HG03064 (cell line): ENCODE measurements around the gene CDH4.

Experiments used
- ATAC-seq: cut with Tn5 transposase; IDR thresholded peaks from one replicate; pipeline ENCODE4 v1.9.1; 2021; ENCODE audit warnings: low read depth; ENCODE audit not compliant: unreplicated experiment

Gene CDH4

DNA sequence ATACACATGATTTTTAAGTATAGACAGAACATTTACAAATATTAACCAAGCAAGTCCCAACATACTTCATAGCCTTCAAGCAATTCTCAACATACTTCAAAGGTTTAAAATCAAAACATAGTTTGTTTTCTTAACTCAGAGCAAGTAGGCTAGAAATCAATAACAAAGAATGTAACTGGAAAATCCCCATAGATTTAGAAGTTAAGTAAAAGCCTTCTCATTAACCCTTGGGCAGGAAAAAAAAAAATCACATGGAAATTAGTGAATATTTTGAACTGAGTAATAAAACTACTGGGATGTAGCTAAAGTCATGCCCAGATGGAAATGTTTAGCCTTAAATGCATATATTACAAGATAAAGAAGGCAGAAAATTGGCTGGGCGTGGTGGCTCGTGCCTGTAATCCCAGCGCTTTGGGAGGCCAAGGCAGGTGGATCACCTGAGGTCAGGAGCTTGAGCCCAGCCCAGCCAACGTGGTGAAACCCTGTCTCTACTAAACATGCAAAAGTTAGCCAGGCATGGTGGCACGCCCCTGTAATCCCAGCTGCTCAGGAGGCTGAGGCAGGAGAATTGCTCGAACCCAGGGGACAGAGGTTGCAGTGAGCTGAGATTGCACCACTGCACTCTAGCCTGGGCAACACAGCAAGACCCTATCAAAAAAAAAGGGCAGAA is 497.5 kb downstream of the CDH4 start:
- ATAC-seq, result no peak

DNA sequence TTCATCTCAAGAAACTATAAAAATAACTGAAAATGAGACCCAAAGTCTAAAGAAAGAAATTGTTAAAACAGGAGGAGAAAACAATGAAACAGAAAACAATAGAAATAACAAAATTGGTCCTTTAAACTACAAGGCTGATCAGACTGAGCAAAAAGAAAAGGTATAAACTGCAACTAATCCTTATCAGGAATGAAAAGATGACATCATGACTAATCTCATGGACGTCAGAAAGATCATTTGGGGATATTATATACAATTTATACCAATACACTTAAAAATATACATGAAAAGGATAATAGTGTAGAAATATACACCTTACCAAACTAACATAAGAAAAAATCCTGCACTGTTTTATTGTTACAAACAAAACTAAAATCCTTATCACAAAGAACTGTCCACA is 498.0 kb downstream of the CDH4 start:
- no peak for ATAC-seq

DNA sequence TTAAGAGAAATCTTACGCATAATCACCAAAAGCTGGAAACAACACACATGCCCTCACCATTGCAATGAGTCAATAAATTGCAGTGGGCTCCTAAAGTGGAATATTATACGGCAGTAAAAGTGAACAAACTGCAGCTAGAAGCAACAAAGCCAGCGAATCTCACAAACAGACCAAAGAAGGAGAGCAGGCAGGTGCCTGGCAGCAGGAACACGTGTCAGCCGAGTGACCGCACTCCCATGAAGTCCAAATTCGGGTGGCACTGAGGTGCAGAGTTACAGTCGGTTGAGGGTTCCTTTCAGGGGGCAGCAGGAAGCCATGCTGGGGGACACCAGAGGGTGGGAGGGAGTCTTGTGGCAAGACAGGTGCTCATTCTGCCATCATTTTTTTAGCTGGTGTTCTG is 500.5 kb downstream of the CDH4 start:
- no peak for ATAC-seq

DNA sequence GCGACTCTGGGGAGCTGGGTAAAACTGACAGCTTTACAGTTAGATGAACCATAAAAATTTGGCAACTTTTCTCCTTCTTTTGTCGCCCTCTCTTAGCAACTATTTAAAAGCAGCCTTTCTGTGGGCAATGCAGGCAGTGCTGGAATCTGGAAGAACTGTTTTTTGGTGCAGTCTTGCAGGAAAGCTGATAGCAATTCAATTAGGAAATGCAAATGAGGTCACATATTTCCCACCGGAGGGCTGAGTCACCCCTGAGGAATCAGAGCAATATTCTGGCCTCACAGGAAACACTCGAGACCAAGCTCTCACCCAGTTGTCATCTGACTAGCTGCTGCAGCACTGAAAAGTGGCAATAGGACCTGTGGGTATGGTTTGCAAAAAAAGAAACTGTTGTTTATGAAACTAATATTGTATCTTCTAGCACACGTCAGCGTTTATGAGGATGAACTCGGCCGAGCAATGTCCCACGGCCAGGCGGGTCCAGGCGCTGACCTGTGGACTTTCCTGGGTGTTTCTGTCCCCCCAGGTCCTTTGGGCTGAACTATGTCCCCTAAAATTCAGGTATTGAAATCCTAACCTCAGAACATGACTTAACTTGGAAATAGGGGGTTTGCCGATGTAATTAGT is 501.4 kb downstream of the CDH4 start:
- no peak for ATAC-seq

DNA sequence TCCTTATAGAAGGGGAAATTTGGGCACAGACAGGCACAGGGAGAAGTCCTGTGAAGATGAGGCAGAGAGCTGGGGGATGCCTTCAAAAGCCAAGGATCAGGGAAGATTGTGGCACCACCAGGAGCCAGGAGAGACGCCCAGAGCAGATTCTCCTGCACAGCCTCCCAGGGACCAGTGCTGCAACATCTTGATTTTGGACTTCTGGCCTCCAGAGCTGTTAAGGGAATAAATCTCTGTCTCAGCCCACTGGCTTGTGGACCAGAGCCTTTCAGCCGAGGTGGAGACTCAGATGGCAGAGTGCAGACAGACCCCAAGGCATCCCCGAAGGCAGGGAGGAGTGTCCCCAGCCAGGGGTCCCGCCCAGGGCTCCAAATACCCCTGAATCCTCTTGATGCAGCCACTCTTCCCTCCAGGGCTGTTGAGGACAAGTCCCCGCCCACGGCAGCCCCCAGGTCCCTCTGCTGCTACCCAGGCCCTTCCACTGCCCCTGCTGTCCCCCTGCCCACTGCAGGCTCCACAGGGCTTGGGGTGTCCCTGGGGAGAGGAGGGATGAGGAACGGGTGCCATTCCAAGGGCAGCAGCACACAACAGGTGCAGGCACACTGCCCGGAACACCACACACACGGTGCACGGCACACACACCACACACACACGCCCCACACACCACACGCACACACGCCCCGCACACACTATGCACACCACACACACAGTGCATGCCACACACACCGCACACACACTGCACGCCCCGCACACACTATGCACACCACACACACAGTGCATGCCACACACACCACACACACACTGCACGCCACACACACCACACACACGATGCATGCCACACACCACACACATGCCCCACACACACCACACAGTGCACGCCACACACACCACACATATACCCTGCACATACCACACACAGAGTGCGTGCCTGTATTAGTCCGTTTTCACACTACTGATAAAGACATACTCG is 502.2 kb downstream of the CDH4 start:
- ATAC-seq, result no peak

DNA sequence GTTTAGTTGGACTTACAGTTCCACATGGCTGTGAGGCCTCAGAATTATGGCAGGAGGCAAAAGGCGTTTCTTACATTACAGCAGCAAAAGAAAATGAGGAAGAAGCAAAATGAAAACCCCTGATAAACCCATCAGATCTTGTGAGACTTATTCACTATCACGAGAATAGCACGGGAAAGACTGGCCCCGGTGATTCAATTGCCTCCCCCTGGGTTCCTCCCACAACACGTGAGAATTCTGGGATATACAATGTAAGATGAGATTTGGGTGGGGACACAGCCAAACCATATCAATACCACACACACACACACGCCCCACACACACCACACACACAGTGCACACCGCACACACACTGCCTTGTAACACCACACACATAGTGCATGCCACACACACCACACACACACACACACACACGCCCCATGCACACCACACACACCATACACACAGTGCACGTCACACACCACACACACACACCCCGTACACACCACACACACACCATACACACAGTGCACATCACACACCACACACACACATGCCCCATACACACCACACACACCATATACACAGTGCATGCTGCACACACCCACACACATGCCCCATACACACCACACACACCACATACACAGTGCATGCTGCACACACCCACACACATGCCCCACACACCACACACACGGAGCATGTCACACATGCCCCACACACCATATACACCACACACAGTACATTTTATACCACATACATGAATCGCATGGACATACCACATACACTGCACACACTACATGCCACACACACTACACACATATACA is 503.1 kb downstream of the CDH4 start:
- no peak for ATAC-seq

DNA sequence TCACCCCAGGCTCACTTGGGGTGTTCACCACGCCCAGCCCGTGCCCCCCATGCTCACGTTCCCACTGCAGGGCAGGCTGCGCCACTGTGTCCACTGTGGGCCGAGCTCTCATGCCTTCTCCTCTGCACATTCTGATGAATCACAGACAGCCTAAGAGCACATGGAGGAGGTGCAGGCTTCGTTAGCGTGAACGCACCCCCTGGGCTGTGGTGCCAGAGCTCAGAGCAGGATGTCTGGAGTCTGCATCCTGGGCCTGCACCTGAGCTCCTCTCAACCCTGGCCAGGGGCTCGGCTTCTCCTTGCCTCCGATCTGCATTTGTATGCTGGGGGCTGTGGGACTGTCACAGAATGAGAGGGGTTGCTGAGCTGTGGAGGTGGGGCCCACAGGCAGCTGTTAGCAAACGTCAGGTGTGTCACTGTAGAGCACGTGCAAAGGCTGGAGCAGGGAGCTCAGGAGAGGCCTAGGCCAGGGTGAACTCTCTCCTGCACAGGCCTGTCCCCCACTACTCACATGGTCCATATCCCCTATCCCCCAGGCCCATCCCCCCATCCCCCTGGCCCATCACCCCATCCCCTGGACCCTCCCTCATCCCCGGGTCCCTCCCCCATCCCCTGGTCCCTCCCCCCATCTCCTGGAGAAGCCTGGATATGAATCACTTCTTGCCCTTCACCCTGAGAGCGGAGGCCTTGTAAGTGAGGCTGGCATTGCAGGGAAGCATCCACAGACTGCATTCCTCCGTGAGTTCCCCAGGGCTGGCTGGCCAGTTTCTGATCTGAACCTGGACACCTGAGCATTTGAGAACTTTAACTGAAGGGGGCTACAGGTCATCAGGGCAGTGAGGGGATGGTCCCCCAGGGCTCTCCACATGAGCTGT is 504.1 kb downstream of the CDH4 start:
- no peak for ATAC-seq

DNA sequence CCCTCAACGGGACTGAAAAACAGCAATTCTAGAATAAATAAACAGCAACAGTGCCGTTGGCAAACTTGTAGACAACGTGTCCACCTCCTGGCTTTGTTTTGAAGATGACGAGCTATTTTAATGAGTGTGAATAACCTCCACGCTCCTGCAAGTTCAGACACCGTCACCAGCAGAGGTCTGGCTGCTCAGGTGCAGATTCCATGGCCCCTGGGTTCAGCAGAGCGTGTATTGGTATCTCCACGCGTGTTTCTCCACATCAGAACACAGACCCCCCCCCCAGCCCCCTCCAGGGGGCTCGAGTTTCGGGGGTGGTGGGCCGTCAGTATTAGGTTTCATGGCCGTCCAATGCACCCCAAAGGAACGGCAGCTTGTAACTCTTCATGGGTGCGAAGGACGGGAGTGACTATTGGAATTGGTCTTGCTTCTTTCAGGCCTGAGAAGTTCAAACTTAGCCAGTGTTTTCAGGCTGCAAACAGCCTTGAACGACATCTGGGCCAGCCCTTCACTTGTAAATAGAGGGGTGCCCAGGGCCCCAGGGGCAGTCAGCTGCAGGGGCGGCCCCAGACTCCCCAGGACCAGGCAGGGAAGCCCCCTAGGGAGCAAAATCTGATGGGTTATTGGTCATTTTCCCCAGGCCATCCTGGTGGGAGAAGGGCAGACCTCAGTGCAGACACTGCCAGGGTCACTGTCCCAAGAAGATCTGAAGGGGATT is 505.1 kb downstream of the CDH4 start:
- ATAC-seq, result no peak

DNA sequence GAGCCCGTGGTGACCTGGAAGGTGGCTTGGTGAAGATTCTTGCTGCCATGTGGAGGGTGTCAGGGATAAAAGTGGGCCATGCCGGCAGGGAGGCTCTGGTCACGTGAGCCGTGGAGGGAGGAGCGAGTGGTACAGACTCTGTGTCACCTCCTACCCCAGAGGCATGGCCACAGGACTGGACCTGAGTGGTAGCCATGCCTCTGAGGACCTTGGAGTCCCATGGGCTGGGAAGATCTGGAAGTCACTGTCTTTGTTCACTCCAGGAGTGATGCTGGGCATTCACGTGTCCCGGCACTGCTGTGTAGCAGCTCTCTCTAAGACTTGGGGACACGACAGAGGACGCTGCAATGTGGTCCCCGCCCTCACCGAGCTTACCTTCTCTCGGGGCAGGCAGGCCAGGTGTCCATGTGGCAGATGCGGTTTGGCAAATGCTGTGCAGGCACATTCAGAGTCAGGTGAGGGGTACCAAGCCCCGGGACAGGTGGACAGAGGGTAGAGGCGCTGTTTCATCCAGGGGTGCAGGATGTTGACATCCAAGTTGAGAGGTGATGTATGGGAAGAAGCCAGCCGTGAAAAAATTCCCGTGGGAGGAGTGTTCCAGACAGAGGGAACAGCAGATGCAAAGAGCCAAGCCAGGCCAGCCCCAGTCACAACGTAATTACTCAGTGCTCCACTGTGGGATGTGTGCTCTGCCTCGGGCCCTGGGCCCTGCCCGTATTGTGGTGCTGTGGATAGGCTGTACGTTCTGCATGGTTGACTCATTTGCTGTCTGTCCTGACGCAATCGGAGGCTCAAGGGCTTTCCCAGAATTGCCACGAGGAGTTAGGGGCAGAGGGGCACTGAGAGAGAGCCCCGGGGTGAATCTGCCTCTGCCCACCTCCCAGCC is 505.9 kb downstream of the CDH4 start:
- ATAC-seq, result no peak

DNA sequence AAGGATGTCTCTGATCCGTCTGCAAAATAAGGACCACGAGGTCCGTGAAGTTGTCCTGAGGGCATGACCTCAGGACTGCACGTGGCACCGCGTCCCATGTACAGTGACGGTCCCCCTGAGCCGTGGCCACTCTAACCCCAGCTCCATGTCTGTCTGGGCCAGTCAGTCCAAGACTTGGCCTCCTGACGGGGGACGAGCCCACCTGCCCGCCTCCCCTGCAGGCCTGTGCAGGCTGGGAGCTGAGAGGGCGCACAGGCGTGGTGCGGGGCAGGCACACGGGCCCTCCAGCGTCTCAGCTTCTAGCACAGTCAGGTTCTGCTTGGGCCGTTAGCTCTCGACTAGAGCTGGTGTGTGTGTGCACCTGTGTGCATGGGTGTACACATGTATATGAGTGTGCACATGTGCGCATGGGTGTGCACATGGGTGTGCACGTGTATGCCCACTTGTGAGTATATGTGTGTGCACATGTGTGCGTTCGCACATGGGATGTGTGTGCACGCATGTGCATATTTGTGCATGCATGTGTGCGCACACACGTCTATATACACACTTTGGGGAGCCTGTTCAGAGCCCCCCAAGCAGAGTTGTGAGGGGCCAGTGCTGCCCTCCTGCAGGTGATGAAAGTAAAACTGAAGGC is 506.6 kb downstream of the CDH4 start:
- no peak for ATAC-seq

DNA sequence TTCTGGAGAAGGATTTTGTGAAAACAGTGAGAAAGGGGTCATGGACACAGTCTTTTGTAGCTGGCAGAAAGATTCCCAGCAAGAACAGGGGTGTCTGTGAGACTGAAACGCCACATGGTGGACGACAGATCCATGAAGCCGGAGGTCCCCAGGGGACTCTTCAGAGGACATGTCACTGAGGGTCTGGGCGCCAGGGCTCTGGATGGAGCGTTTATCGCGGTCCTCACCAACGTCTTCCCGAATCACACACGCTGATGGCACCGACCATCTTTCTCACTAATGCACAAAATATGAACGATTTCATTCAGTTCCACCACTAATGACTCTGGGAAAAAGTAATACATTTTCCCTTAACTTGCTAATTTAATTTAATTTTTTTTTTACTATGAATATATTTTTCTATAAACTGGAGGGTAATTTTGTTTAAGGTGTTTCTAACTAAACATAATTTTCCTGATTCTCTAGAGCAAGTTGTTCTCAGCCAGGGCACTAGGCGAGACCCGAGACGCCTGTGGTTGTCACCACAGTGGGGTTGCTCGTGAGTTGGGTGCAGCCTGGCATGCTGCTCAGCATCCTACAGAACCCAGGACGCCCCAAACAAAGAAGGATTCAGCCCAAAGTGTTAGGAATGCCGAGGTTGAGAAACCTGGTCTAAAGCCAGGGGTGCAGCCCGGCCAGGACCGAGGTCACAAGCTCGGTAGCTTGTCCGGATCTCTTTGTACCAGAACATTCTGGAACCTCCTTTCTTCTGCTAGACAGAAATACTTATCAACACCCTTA is 507.4 kb downstream of the CDH4 start:
- no peak for ATAC-seq

DNA sequence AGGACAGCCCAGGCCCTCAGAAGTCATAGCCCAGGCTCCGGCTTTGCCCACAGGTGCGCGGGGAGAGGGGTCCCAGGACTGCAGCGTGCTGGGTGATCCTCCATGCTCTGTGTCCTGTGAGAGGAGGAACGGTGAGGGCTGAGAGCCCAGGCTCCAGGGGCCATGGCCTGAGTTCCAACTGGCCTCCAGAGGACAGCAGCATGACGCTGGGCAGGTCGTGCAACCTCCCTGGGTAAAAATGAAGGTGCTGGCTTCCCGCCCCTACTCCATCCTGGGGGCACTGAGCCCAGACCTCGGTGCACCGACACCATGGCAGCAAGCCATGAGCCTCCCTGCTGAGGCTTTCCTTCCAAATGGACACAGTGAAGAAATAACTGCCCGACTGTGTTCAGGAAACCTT is 508.3 kb downstream of the CDH4 start:
- no peak for ATAC-seq

DNA sequence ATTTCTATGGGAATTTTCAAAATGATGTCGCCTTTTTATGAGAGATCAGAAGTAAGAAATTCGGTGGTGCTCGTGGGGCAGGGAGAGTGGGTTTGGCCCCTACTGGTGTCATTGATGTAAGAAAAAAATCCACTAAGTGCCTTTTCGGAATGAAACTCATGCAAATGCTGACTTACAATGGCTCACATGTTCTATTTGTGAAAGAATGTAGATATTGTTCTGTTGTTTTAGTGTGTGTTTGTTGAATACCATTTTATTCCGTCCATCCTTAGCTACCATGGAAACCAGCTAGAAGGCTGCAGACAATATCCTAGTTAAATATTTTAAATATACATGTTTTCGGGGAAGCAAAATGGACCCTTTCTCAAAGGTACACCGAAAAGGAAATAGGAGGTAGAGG is 508.7 kb downstream of the CDH4 start:
- no peak for ATAC-seq

DNA sequence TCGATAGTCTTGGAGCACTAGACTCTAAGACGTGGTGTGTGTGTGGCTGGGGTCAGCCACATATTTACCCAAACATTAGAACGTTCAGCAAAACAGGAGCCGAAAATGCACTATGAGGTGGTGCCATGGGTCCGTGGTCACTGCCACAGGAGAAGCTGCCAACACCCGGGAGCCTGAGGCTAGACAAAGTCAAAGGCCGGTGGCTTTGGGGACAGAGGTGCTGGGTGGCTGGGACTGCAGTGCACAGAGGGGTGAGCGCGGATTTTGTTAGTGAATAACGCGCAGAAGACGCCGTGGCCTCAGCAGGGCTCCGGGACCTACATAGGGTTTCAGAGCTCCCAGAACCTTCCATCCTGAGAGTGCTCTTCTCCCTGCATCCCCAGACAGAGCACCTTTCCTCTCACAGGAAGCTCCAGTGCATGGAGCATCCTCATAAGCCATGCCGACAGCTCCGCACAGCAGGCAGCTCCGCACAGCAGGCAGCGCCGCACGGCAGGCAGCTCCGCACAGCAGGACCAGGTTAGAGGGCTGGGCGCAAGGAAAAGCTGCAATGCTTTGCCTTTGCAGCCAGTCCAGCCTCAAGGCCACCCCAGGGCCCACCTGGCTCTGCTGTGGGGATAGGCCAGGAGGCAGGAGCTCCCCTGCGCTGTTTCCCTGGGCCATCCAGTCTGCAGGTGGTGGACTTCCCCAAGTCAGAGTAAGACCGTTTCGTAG is 509.5 kb downstream of the CDH4 start:
- ATAC-seq, result no peak

DNA sequence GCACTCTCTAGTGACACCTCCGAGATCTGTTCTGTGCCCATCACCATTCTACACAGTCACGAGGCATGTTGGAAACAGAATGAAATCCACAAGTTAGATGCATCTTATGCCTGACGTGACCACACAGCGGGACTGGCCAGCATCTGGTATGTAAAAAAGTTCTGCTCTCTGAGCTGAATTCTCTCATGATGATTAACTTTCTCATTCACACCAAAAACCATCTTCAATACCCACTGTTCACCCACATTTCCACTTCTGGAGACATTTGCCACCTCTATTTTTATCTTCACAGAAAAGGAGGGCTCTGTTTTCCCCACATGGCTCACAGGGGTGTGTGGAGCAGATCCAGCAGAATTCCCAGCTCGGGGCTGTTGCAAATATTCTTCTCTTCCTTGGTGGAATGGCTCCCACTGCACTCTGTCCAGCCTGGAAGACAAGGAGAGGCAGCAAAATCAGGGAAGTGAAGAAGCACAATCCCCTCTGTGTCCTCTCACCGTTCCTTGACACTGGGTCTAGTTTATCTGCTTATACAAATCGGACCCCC is 510.2 kb downstream of the CDH4 start:
- no peak for ATAC-seq
